Stomach (tissue), 4 donors: ENCODE data around the gene COPE.
"Not testable (repeated sequence)": the region's sequence is repeated elsewhere in the genome, so short reads cannot be mapped to it uniquely, and the experiment has no call there.

ENCODE experiments used
- CTCF ChIP-seq, 7 experiments: fragments of 450-650 bp in 4 of 7; fragments of 200-600 bp in 3 of 7; sonication (generic) in 3 of 7; IDR thresholded peaks; one replicate each; pipeline ENCODE4 v1.5.1; 2016 to 2019; ENCODE audit warnings: antibody characterized with exemption in 7 of 7, control low read depth in 2 of 7, mild to moderate bottlenecking in 1 of 7
- EP300 ChIP-seq: sonication (generic); formaldehyde crosslinking; IDR thresholded peaks from one replicate; pipeline ENCODE4 v1.6.1; 2017; ENCODE audit warnings: antibody characterized with exemption
- POLR2A ChIP-seq, 4 donors: fragments of 450-650 bp; IDR thresholded peaks; one replicate each; pipeline ENCODE4 v1.6.1; 2016; ENCODE audit warnings: antibody characterized with exemption in 4 of 4, control low read depth in 2 of 4, mild to moderate bottlenecking in 1 of 4, moderate library complexity in 1 of 4

DNA sequence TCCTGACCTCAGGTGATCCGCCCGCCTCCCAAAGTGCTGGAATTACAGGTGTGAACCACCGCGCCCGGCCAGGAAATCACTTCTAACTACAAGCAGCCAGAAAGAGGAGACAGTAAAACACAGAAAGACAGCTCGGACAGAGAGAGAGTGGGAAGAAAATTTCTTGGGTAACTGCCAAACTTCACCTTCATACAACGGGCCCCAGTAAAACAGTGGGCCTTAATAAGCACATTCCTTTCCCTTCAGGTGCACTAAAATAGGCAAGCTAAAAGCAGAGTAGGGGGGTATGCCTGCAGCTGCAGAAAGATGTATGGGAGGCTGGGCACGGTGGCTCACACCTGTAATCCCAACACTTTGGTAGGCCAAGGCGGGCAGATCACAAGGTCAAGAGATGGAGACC, 1.6 kb downstream of the COPE start:
- not testable (repeated sequence) for TF ChIP-seq CTCF (IDR thresholded peaks at IDR 0.05); EP300; POLR2A (IDR thresholded peaks at IDR 0.05)
